Karpas-422 (cell line): ENCODE results near the gene SYK. TPM values are rescaled to one million over a fixed set of nuclear protein-coding genes. Genes with fewer than 3 reads are reported as not detected.
A peak's percentile ranks its signal among the peaks of the same experiment; 100 is the strongest.

Source experiments
- DNase-seq: peaks from one replicate; pipeline ENCODE4 v3.0.0-alpha.2; 2015
- H2AFZ ChIP-seq: fragments of 200-600 bp; sonication (generic); 2 replicates; pipeline ENCODE4 v1.6.1; 2014; ENCODE audit warnings: antibody characterized with exemption, low read length, mixed read lengths
- H3K27ac ChIP-seq: fragments of 200-600 bp; sonication (generic); 2 replicates; pipeline ENCODE4 v1.5.1; 2014; ENCODE audit warnings: mild to moderate bottlenecking, low read length, moderate library complexity
- H3K27me3 ChIP-seq: fragments of 200-600 bp; sonication (generic); 2 replicates; pipeline ENCODE4 v1.6.1; 2014; ENCODE audit warnings: low read length, mixed read lengths
- H3K36me3 ChIP-seq: fragments of 200-600 bp; sonication (generic); 2 replicates; pipeline ENCODE4 v1.6.1; 2014; ENCODE audit warnings: low read length, mixed read lengths; ENCODE audit not compliant: insufficient read depth
- H3K4me1 ChIP-seq: fragments of 200-600 bp; sonication (generic); 2 replicates; pipeline ENCODE4 v1.6.1; 2014; ENCODE audit warnings: mild to moderate bottlenecking, low read length, mixed read lengths
- H3K4me2 ChIP-seq: fragments of 200-600 bp; sonication (generic); 2 replicates; pipeline ENCODE4 v1.6.1; 2014; ENCODE audit warnings: low read length, low read depth, mild to moderate bottlenecking; ENCODE audit not compliant: poor library complexity, severe bottlenecking
- H3K4me3 ChIP-seq: fragments of 200-600 bp; sonication (generic); 2 replicates; pipeline ENCODE4 v1.5.1; 2014; ENCODE audit warnings: mild to moderate bottlenecking, antibody characterized with exemption, low read length, mixed read lengths
- H3K79me2 ChIP-seq: fragments of 200-600 bp; sonication (generic); 2 replicates; pipeline ENCODE4 v1.6.1; 2014; ENCODE audit warnings: mild to moderate bottlenecking, low read length, mixed read lengths
- H3K9ac ChIP-seq: fragments of 200-600 bp; sonication (generic); 2 replicates; pipeline ENCODE4 v1.6.0; 2014; ENCODE audit warnings: low read length
- H3K9me2 ChIP-seq: fragments of 200-600 bp; sonication (generic), shearing (Covaris generic); replicated peaks from 2 replicates; pipeline ENCODE4 v1.6.0; 2014; ENCODE audit warnings: mild to moderate bottlenecking, low read length, moderate library complexity; ENCODE audit not compliant: insufficient read depth
- H3K9me3 ChIP-seq: fragments of 300-700, 200-600 bp; sonication (generic); 2 replicates; pipeline ENCODE4 v1.6.1; 2014; ENCODE audit warnings: low read length, mixed read lengths
- H4K20me1 ChIP-seq: fragments of 200-600 bp; sonication (generic); 2 replicates; pipeline ENCODE4 v1.6.1; 2014; ENCODE audit warnings: mild to moderate bottlenecking, antibody characterized with exemption, low read length, low read depth; ENCODE audit not compliant: insufficient read depth
- total RNA-seq: library from RNA; depleted of rRNA; stranded (reverse); fragments of >200 nt; shearing (Covaris generic); gene quantifications from 2 replicates; pipeline ENCODE4 v1.2.3, GENCODE V29; 2014; ENCODE audit warnings: low replicate concordance

The SYK gene
- total RNA-seq, 1 experiment from 2014 or later = 151 TPM

DNA sequence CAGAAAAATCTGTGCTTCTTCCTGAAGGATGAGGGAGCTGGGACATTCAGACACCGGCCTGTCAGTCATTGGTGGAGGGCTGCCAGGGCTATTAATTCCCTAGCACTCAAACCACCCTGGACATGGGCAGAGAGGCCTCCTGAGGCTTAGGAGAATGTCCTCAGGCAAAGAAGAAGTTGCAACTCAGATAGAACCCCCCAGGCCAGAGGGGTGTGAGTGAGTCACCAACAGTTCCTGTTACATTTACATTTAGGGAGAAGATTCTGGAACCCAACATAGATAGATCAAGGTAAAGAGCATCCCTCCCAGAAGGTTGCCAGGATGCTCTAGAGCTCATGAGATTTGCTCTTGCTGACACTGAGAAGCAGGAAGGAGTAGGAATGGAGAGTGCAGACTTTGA lies 29.2 kb upstream of the SYK start:
- peaks cover 4% of the 10 kb centered on the region; the same call in 1 of the 2 replicates for H3K36me3 ChIP-seq
- H3K9me2 ChIP-seq = no peaks in the 10 kb centered on the region
- peaks cover 19% of the 10 kb centered on the region for H3K9me3 ChIP-seq
- H3K9ac ChIP-seq = no peak overlapping the region
- no peaks in the 10 kb centered on the region for H3K79me2 ChIP-seq
- H4K20me1 ChIP-seq = no peaks in the 10 kb centered on the region
- no peak overlapping the region for H3K27ac ChIP-seq
- H3K4me3 ChIP-seq = no peak overlapping the region
- DNase-seq = no peak
- no peak overlapping the region for H2AFZ ChIP-seq
- peaks cover 62% of the 10 kb centered on the region for H3K4me1 ChIP-seq
- peaks cover 5% of the 10 kb centered on the region; the same call in 1 of the 2 replicates for H3K27me3 ChIP-seq
- H3K4me2 ChIP-seq = no peak overlapping the region

DNA sequence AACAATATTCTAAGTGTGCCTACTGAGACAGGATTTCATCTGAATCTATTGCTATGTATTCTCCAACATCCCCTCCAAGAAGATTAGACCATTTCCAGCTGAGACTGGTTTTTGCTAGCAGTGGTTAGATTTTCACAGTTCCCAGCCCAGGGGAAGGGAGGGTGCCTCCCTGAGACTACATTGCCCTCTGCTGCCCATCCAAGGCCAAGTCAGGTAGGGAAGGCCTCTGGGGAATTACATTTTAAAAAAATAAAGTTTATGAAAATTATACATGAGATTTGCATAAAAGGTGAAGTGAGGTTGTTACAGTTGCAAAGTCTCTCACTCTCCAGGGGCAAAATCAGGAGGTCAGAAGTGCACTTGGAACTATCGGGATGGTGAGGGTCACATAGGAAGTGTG lies 28.0 kb upstream of the SYK start:
- DNase-seq = peak; percentile 88
- no peaks in the 10 kb centered on the region for H3K79me2 ChIP-seq
- peak overlapping the region; percentile 23 for H3K9ac ChIP-seq
- H3K27me3 ChIP-seq = peaks cover 3% of the 10 kb centered on the region; the same call in 1 of the 2 replicates
- H4K20me1 ChIP-seq = no peaks in the 10 kb centered on the region
- peak overlapping the region; percentile 62 for H3K27ac ChIP-seq
- no peak overlapping the region for H2AFZ ChIP-seq
- no peaks in the 10 kb centered on the region; the same call in 1 of the 2 replicates for H3K36me3 ChIP-seq
- peak overlapping the region; percentile 65 for H3K4me2 ChIP-seq
- H3K9me3 ChIP-seq = peaks cover 9% of the 10 kb centered on the region
- peaks cover 62% of the 10 kb centered on the region for H3K4me1 ChIP-seq
- H3K4me3 ChIP-seq = no peak overlapping the region; the same call in none of the 2 replicates
- H3K9me2 ChIP-seq = no peaks in the 10 kb centered on the region

DNA sequence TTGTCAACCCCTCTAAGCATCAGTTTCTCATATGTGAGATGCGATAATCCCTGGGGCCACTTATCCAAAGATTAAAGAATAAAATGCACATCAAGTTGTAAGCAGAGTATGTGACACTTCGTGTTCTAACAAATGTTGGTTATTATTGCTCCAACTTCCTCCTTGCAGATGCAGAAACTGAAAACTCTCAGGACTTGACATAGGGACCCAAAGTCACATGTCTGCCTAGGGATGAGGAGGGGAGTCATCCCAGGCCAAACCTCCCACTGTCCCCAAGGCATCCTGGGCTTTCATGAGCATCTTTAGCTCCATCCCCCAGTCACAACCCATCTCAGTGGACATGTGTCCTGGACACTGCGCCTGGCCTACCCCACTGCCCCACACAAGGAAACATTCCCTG lies 27.5 kb upstream of the SYK start:
- peak; percentile 52 for DNase-seq
- Histone ChIP-seq H3K4me1 (peaks cover 62% of the 10 kb centered on the region), H3K27me3 (0 out of 2 replicates have a peak, but pooled peaks cover 3% of the 10 kb centered on the region), H3K27ac (peak overlapping the region; percentile 62), H2AFZ (no peak overlapping the region), H3K9ac (peak overlapping the region; percentile 23), H3K9me3 (peaks cover 5% of the 10 kb centered on the region), H4K20me1 (no peaks in the 10 kb centered on the region), H3K36me3 (no peaks in the 10 kb centered on the region), H3K4me2 (peak overlapping the region; percentile 65), H3K4me3 (no peak overlapping the region; the same call in 1 of the 2 replicates), H3K9me2 (no peaks in the 10 kb centered on the region), H3K79me2 (no peaks in the 10 kb centered on the region)

DNA sequence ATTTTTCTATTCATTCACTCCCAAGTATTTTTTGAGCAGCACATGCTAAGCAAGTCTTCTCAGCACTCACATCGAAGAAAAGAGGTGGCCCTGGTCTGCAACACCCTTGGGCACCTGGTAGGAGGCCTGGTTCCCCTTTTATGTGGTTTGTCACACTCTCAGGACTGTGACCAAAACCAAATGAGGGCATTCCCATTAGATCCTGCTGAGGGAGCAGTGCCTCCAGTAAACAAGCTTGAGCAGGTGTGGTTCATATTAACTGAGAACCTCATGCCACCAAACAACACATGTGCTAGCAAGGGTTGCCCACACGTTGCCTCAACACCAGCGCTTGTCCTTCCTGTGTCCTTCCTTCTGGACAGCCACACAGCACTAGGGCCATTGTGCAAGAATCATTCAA lies 26.9 kb upstream of the SYK start:
- DNase-seq = peak; percentile 86
- Histone ChIP-seq H3K27me3 (0 out of 2 replicates have a peak, but pooled peaks cover 3% of the 10 kb centered on the region), H3K4me1 (peaks cover 58% of the 10 kb centered on the region), H3K36me3 (no peaks in the 10 kb centered on the region), H3K4me3 (no peak overlapping the region; the same call in 1 of the 2 replicates), H4K20me1 (no peaks in the 10 kb centered on the region), H2AFZ (no peak overlapping the region), H3K79me2 (no peaks in the 10 kb centered on the region), H3K4me2 (peak overlapping the region; percentile 65), H3K9me2 (no peaks in the 10 kb centered on the region), H3K9ac (no peak overlapping the region), H3K27ac (peak overlapping the region; percentile 62), H3K9me3 (no peaks in the 10 kb centered on the region)

DNA sequence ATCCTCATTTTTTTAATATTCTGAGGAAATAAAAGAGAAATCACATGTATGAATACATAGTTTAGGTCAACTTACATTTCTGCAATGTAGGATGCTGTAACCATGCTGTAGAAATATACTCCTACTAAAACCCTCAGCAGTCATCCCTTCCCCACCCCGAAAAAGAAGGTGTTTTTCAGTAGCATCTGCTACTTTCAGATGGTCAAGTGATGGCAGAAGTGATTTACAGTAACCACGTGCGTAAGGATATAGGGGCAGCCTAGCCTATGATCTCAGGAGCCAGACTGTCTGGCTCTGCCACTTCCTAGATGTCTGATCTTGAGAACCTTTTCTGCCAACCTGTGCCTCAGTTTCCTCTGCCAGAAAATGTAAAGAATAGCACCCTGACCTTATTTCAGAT lies 26.0 kb upstream of the SYK start:
- Histone ChIP-seq H3K4me3 (no peak overlapping the region), H2AFZ (no peak overlapping the region), H3K4me1 (peaks cover 49% of the 10 kb centered on the region), H3K27me3 (0 out of 2 replicates have a peak, but pooled peaks cover 3% of the 10 kb centered on the region), H4K20me1 (no peaks in the 10 kb centered on the region), H3K27ac (no peak overlapping the region), H3K9me2 (no peaks in the 10 kb centered on the region), H3K9me3 (no peaks in the 10 kb centered on the region), H3K9ac (no peak overlapping the region), H3K4me2 (no peak overlapping the region), H3K36me3 (no peaks in the 10 kb centered on the region), H3K79me2 (no peaks in the 10 kb centered on the region)
- DNase-seq = peak; percentile 38

DNA sequence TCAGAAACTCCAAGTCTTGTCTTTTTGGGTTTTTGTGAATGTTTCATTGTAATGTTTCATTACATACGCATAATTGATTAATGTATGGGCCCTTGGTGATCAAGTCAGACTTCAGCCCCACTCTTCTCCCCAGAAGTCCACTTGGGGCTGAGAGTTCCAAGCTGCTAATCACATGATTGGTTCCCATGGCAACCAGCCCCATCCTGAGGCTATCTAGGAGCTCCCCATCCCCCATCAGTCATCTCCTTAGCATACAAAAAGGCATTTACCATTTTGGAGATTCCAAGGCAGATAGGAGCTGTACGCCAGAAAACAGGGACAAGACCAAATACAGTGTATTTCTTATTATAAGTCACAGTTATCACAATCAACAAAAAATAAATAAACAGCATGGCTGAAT lies 22.9 kb upstream of the SYK start:
- Histone ChIP-seq H3K4me2 (no peak overlapping the region), H3K9me3 (no peaks in the 10 kb centered on the region), H3K9me2 (no peaks in the 10 kb centered on the region), H3K9ac (no peak overlapping the region), H3K27me3 (0 out of 2 replicates have a peak, but pooled peaks cover 3% of the 10 kb centered on the region), H3K36me3 (no peaks in the 10 kb centered on the region), H3K79me2 (no peaks in the 10 kb centered on the region), H3K4me1 (peaks cover 41% of the 10 kb centered on the region), H4K20me1 (no peaks in the 10 kb centered on the region), H3K4me3 (no peak overlapping the region), H3K27ac (no peak overlapping the region), H2AFZ (no peak overlapping the region)
- peak; percentile 38 for DNase-seq

DNA sequence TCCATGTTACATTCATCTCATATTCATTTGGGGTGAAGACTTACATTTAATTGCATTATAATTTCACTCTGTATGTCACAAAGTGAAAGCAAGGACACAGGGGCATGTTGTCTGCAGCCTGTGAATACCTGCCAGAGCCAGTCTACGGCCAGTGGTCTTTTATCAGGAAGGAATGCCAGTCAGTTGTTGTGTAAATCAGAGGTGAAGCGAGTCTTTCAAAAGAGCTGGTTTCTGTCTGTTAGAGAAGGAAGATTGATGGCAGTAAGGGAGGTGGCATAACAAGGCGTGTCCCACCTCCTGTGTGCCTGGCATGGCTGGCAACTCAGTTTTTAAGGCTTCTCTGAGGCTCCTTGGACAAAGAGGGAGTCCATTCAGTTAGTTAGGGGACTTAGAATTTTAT lies 18.1 kb upstream of the SYK start:
- Histone ChIP-seq H3K4me2 (no peak overlapping the region), H3K4me3 (no peak overlapping the region), H3K79me2 (no peaks in the 10 kb centered on the region), H3K9me3 (no peaks in the 10 kb centered on the region), H4K20me1 (no peaks in the 10 kb centered on the region), H2AFZ (no peak overlapping the region), H3K36me3 (no peaks in the 10 kb centered on the region), H3K9ac (no peak overlapping the region), H3K27ac (no peak overlapping the region), H3K9me2 (no peaks in the 10 kb centered on the region), H3K27me3 (no peaks in the 10 kb centered on the region), H3K4me1 (peaks cover 22% of the 10 kb centered on the region)
- DNase-seq = no peak

DNA sequence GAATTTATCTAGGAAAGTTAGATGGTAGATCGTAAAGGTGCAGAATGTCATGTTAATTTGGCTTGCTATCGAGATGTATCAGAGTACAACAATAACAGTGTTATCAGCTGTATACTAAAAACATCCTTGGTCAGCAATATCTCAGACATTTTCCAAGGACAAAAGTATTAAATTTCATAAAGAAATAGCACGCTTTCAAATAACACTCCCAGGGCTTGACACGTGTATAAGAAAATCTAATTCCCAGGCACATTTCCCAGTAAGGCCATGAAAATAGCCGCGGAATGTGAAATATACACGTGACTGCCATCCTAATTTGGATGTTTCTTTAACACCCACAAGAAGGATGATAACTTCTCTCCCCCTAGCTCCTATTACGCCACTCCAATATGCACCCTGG lies 17.7 kb upstream of the SYK start:
- no peaks in the 10 kb centered on the region for H3K9me3 ChIP-seq
- no peak overlapping the region for H3K4me2 ChIP-seq
- H3K4me3 ChIP-seq = no peak overlapping the region
- no peak for DNase-seq
- peaks cover 25% of the 10 kb centered on the region for H3K4me1 ChIP-seq
- H3K27me3 ChIP-seq = no peaks in the 10 kb centered on the region
- no peaks in the 10 kb centered on the region for H4K20me1 ChIP-seq
- H3K9me2 ChIP-seq = no peaks in the 10 kb centered on the region
- H3K36me3 ChIP-seq = no peaks in the 10 kb centered on the region
- H2AFZ ChIP-seq = no peak overlapping the region
- H3K9ac ChIP-seq = no peak overlapping the region
- no peak overlapping the region for H3K27ac ChIP-seq
- no peaks in the 10 kb centered on the region for H3K79me2 ChIP-seq
